ENCODE measurements around the gene USP15. TPM values are rescaled to one million over a fixed set of nuclear protein-coding genes. Genes with fewer than 3 reads are reported as not detected.

Gene USP15
- total RNA-seq, 1 experiment from 2014 or later = 35.3 TPM

DNA sequence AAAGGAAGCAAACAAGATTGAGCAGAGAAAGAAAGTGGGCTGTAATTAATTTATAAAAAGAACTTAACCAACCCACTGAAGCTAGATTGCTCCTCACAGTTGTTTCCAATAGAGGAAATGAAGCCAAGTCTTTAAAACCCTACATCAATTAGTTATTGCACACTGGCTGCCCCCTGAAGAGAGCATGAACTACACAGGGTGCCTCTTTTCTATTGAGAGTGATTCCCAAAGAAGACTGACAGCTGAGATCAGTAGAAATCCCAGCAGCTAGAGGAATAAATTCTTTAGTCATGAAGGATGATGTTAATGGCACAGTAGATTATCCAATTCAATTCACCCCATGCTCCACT is 8.6 kb upstream of the USP15 start:
- no peaks in the 10 kb centered on the region for H3K36me3 Mint-ChIP-seq (ENCODE audit: insufficient read depth in 1 of 3, low read depth in 3 of 3)
- H4K91ac ChIP-seq (ENCODE audit: insufficient read length, low read depth, low read length) = no peak overlapping the region
- H3K79me2 ChIP-seq (ENCODE audit: insufficient read depth, low read length) = no peaks in the 10 kb centered on the region
- DNase-seq = no peak
- no peaks in the 10 kb centered on the region for H3K27me3 ChIP-seq (ENCODE audit: insufficient read depth, low read length)
- H3T11ph ChIP-seq (ENCODE audit: low read length) = no peak overlapping the region
- H3K4me2 ChIP-seq (ENCODE audit: insufficient read depth, insufficient read length, low read length) = no peak overlapping the region
- H2BK12ac ChIP-seq (ENCODE audit: insufficient read length, low read depth, low read length) = no peak overlapping the region
- H2AK5ac ChIP-seq (ENCODE audit: insufficient read length, low read length) = no peak overlapping the region
- no peak overlapping the region for H4K5ac ChIP-seq (ENCODE audit: insufficient read length, low read depth, low read length)
- H4K8ac ChIP-seq (replicated peaks; ENCODE audit: insufficient read length, low read depth, low read length) = no peak overlapping the region
- no peaks in the 10 kb centered on the region for H3K79me1 ChIP-seq (ENCODE audit: insufficient read depth, low read depth, low read length, poor library complexity, severe bottlenecking)
- no peak overlapping the region for H3K4ac ChIP-seq (ENCODE audit: low read depth, low read length)
- H3K18ac ChIP-seq (ENCODE audit: insufficient read length, low read depth, low read length) = no peak overlapping the region
- no peak overlapping the region for H2BK15ac ChIP-seq (ENCODE audit: low read depth, low read length)
- H3K27ac Mint-ChIP-seq = no peak overlapping the region
- no peak overlapping the region for H3K4me3 Mint-ChIP-seq
- H3K4me1 Mint-ChIP-seq = peaks cover 3 to 9% of the 10 kb centered on the region in 2 experiments
- no peak overlapping the region for H2BK120ac ChIP-seq (ENCODE audit: low read depth, low read length, poor library complexity, severe bottlenecking)
- H2BK20ac ChIP-seq (ENCODE audit: low read depth, low read length, poor library complexity, severe bottlenecking) = no peak overlapping the region
- no peaks in the 10 kb centered on the region for H4K20me1 ChIP-seq (ENCODE audit: control insufficient read depth, insufficient read depth, insufficient read length)
- H3K23ac ChIP-seq (ENCODE audit: insufficient read length, low read depth, low read length) = no peak overlapping the region
- H3K56ac ChIP-seq (ENCODE audit: insufficient read length, low read depth, low read length) = no peak overlapping the region
- H3K9me3 Mint-ChIP-seq = no peaks in the 10 kb centered on the region
- H2AFZ ChIP-seq (ENCODE audit: low read length) = no peak overlapping the region
- H3K27me3 Mint-ChIP-seq (ENCODE audit: low read depth) = no peaks in the 10 kb centered on the region
- H3K9me3 ChIP-seq (ENCODE audit: control insufficient read depth, low read depth, low read length) = no peaks in the 10 kb centered on the region
- H2BK5ac ChIP-seq (ENCODE audit: insufficient read length, low read length) = no peak overlapping the region
- no peaks in the 10 kb centered on the region for H3K23me2 ChIP-seq (ENCODE audit: insufficient read length, low read depth, low read length, poor library complexity, severe bottlenecking)
- no peak overlapping the region for H3K14ac ChIP-seq (ENCODE audit: insufficient read depth, low read length)
- no peak overlapping the region for H3K27ac ChIP-seq (ENCODE audit: insufficient read length, low read depth, low read length)
- TF ChIP-seq, protein P1, sequence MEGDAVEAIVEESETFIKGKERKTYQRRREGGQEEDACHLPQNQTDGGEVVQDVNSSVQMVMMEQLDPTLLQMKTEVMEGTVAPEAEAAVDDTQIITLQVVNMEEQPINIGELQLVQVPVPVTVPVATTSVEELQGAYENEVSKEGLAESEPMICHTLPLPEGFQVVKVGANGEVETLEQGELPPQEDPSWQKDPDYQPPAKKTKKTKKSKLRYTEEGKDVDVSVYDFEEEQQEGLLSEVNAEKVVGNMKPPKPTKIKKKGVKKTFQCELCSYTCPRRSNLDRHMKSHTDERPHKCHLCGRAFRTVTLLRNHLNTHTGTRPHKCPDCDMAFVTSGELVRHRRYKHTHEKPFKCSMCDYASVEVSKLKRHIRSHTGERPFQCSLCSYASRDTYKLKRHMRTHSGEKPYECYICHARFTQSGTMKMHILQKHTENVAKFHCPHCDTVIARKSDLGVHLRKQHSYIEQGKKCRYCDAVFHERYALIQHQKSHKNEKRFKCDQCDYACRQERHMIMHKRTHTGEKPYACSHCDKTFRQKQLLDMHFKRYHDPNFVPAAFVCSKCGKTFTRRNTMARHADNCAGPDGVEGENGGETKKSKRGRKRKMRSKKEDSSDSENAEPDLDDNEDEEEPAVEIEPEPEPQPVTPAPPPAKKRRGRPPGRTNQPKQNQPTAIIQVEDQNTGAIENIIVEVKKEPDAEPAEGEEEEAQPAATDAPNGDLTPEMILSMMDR (conservative IDR thresholded peaks at IDR 0.05) = no peak
- no peak overlapping the region for H3K9ac ChIP-seq (ENCODE audit: extremely low read depth, insufficient read length, low read length)
- no peaks in the 10 kb centered on the region for H3K4me1 ChIP-seq (ENCODE audit: insufficient read depth, low read length)
